HG03066 (cell line): ENCODE results near the gene BNIP3.

Experiments
- ATAC-seq: cut with Tn5 transposase; IDR thresholded peaks from one replicate; pipeline ENCODE4 v1.9.1; 2021; ENCODE audit warnings: low read depth; ENCODE audit not compliant: unreplicated experiment

BNIP3 gene

GRCh38 chr10:131979821-131980270 lies 1.9 kb downstream of the BNIP3 start:
- ATAC-seq, result no peak

- no peak for ATAC-seq
Measured at GRCh38 chr10:131979336-131979735, 2.4 kb downstream of the BNIP3 start.

DNA sequence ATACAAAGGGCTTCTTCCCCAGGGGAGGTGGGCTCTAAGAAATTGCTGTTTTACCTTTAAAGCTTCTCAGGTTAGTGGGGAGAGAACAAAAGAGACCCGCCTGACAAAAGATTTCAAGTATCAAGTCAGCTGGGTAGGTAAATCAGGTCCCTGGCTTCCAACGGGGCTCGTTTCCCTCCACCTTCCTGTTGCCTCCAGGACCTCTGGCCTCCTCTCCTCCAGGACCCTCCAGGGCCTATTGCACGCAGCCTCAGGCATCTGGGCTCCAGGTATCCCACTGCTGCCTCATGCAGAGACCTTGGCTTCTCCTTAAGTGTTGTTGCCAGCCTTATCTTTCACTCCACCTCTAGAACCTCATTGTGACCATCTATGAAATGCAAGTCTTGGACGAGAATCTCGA lies 2.9 kb downstream of the BNIP3 start:
- no peak for ATAC-seq

DNA sequence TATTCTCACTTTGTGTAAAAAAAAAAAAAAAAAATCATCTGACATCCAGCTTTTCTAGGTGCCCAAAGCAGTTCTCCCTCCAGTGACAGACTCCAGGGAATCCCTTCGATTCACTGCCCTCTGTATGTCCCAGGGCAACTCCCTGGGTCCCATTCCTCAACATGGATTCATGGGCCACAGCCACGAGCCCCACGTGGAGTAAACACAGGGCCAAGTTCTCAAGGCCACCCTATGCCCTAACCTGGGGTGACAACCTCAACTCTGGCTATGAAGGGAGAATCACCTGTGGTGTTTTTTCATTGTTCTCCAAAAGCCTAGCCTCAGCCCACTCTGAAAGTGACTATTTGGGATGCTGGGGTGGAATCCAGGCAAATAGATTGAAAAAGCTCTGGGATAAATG lies 3.4 kb downstream of the BNIP3 start:
- ATAC-seq, result no peak

- no peak for ATAC-seq
Measured at GRCh38 chr10:131977323-131978096, 4.2 kb downstream of the BNIP3 start.

DNA sequence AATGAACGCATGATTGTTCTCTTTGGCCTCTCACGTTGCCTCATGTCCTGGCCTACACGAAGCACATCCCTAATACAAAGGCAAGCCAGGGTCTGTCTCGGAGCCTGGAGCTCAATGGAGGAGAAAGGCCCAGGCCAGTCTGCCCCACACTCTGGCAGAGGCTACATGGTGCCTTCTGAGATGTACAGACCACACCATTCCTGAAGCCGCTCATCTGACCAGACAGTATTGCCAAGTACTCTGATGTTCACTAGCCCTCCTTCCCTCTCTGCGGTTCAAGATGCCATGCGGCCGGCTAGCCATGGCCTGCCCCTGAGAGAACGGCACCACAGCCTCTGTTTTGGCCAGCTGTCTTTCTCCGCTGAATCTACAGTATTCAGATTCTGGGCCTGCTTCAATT lies 5.9 kb downstream of the BNIP3 start:
- no peak for ATAC-seq

DNA sequence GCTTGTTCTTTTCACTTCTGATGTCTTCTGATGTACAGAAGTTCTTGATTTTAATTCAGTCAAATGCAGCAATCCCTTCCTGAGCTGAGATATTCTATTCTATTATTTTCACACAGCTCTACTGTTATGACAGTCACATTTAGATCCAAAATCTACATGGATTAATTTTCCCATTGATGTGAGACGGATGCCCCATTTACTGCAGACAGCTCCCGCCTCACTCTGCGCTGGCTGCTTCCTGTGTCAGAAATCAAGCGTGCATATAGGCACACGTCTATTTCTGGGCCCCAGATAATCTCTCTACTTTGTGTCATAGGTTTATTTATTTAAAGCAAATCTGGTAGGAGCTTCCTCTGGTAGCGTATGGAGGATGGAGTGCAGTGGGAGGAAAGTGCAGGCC lies 6.7 kb downstream of the BNIP3 start:
- no peak for ATAC-seq

DNA sequence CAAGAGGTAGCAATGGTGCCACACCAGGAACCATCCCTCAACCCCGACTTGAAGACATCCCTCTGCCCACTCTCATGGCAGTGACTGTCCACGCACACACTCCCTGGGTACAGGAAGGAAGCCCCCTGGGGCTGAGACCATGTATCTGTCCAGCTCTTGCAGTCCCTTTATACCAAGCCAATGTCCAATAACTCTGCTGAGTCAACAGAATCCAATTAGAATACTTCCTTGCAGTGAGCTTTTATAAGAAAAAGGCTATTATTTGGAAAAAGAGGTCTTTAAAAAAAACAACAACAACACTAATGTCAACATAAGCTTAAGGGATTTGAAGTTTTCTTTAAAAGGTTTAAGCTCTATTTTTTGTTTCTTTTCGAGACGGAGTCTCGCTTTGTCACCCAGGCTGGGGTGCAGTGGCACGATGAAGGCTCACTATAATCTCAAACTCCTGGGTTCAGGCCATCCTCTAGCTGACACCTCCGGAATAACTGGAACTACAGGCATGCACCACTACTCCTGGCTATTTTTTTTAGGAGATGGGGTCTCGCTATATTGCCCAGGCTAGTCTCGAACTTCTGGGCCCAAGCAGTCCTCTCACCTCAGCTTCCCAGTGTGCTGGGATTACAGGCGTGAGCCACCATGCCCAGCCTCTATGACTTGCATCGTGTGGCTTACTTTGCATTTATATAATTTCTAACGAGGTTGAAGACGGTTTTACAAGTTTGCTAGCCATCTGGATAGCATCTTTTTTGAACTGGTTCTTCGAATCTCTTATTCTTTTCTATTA lies 7.5 kb downstream of the BNIP3 start:
- no peak for ATAC-seq

DNA sequence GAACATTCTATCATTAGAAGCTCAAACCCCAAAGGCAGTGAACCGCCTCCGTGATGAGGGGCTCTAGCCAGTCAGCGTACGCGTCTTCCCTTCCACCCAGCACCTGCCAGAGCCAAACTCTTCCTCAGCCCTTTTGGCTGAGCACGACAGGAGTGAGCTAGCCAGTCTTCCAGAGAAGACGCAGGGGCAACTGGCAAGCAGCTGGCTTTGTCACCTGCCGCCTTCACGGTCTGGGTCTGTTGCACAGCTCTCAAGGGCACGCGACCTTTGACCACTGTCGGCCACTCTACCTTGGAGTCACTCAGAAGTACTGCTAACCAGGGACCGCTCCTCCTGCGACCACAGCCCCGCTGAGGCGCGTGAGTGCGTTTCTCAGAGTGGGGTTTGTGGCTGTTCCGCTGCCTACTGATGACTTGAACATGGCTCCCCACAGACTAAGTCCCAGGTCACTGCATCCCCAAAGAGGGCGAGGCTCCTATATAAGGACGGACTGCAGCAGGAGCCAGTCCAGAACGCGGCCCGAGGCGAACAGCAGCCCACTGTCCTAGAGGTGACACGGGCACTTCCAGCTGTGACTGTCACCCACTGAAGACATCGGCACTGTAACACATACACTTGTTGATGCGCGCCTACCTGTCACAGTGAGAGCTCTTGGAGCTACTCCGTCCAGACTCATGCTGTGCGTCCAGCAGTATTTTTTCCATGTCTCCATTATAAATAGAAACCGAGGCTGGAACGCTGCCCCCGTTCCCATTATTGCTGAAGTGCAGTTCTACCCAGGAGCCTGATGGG lies 8.4 kb downstream of the BNIP3 start:
- ATAC-seq, result no peak

- ATAC-seq, result no peak
Measured at GRCh38 chr10:131972474-131973071, 9.2 kb downstream of the BNIP3 start.

DNA sequence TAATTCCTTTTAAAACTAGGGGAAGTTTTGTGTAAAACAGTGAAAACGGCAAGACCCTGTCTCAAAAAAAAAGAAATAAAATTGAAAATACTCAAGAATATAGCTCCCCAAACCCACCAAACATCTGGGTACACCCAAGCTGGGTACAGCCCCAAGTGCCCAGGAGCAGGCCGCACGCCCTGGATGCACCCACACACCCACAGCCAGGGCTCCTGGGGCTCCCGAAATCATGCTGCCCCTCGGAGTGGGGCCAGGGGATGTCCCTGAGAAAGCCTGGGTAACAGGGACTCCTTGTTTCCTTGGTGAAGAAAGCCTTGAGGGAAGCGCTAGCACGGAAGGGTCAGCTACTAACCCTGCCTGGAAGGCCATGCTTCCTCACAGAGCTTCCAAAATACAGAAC lies 10.1 kb downstream of the BNIP3 start:
- ATAC-seq, result no peak

GRCh38 chr10:131970946-131971345 lies 10.8 kb downstream of the BNIP3 start:
- no peak for ATAC-seq

DNA sequence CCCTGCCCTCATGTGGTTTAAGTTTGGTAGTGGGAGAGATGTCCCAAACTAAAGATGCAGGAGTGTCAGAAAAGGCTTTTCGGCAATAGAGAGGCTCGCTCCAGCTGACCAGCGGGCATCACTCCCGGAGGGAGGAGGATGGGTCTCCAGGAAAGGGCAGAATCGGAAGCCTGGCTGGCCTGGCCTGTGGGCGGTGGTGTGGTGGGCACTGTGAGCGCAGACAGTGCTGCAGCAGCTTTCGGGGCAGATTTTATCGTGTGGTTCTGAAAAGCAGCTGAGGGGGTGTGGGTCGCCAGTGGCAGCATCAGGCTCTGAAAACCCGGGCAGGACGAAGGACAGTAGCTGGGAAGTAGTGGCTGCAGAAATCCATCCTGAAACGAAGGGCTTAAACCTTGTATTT lies 12.8 kb downstream of the BNIP3 start:
- ATAC-seq, result no peak

GRCh38 chr10:131964298-131964697 lies 17.4 kb downstream of the BNIP3 start:
- ATAC-seq, result no peak

DNA sequence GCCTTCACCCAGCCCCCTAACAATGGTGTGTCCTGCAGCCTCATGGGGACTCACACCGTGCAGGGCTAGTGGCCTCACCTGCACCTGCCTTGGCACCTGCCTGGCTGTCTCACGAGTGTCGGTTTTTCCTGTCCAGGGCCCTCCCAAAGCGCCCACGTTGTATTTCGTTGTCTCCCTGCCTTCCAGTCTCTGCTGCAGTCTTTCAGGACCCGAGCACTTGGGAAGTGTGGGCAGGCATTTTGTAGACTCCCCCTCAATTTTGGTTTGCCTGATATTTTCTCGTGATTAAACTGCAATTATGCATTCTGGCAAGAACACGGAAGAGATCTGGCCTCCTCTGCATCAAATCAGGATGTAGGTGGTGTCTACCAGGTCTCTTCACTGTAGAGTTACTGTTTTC lies 17.9 kb downstream of the BNIP3 start:
- no peak for ATAC-seq

DNA sequence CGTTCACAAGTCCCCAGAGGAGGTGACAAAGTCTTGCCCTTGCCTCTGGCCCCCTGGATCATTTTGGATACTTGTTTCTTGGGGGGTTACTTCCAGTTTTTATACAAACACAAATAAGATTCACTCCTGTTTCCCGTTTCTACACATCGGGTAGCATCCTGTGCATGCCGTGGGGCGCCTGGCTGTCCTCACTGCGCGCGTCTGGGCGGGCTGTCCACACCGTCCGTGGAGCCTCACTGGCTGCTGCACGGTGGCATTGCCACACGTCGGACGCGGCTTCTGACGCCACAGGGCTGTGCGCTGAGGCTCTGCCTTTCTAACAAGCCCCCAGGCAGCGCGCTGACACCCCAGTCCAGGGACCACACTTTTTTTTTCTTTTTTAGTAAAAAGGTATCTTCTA lies 18.4 kb downstream of the BNIP3 start:
- no peak for ATAC-seq

DNA sequence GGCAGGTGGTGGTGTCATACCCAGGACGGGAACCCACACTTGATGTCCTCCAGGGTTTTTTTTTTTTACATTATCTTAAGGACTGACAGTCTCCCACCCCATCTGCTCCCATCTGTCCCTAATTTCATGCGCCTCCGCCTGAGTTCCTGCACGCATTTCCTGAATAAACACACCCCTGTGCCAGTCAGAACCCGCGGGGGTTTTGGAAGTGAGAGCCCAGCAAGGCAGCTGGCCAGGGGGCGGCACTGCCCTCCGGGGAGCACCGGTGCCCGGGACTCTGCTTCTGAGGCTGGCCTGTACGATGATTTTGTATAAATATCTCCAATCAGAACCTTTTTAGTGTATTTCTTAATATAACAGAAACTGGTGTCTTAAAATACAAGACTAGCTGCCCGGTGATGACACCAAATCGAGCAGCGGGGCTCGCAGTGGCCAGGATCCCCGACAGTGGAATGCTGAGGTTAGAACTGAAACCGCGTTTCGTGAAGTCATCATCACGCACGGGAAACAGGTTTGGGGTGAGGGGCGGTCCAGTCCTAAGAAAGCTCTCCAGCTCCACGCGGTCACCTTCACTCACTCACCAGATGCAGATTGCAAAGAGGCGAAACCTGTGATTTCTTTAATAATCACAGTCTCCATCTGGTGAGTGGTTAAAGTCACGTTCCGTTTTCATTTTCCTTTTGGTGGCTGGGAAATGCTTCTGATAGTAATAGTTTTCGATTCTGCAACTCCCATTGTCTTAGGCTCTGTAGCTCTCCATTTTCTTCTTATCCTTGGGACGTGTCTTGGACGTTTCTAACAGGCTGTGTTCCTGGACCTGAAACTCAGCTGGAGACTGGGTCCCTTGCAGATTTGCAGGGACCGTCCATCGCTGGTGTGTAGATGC lies 19.7 kb downstream of the BNIP3 start:
- no peak for ATAC-seq

GRCh38 chr10:131961047-131961776 lies 20.5 kb downstream of the BNIP3 start:
- no peak for ATAC-seq

DNA sequence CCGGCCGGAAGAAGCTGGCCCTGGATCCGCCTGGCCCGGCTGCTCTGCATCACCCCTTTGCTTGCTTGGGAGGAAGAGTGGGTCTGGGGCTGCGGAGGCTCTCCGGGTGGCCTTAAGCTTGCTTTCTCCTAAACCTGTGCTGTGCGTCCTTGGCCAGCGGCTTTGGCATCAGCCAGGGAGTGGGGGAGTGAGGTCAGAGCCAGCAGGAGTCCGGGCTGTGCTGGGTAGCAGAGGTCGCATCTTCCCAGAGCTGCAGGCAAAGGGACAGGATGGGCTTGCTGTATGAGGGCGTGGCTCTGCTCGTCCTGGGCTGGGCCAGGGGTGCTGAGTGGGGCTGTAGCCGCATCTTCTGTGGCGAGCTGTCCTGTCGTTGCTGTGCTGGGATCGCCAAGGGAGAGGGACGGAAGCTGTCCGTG lies 21.1 kb downstream of the BNIP3 start:
- no peak for ATAC-seq
